ENCODE data around the gene SNX4. TPM values are rescaled to one million over a fixed set of nuclear protein-coding genes. Genes with fewer than 3 reads are reported as not detected.
"Not testable (repeated sequence)": the region's sequence is repeated elsewhere in the genome, so short reads cannot be mapped to it uniquely, and the experiment has no call there.

The SNX4 gene
- total RNA-seq, 2 donors from 2014 or later: 21.3 to 30.0 TPM

DNA sequence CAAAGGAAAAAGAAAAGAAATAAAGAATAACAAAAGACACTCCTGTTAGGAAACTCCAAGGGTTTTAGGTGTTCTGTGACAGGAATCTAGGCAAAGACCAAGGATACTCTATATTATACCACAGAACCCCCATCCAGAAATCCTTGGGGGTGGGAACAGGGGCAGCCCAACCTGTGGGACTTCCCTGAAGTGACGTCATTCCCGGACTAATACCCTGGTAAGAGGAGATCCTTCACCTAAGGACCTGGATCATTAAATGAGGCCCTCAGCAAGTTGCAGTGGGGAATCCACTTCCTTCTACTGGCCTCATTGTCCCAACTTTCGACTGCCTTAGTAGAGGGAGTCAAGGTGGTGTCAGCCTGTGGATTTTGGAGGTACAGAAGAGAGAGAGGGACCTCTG lies 103.8 kb downstream of the SNX4 start:
- Histone ChIP-seq H3K4me1 (no peaks in the 10 kb centered on the region), H3K4me3 (no peak overlapping the region), H3K9me3 (no peaks in the 10 kb centered on the region), H3K27ac (no peak overlapping the region), H3K36me3 (no peaks in the 10 kb centered on the region), H3K27me3 (no peaks in the 10 kb centered on the region)
- TF ChIP-seq, protein P1, sequence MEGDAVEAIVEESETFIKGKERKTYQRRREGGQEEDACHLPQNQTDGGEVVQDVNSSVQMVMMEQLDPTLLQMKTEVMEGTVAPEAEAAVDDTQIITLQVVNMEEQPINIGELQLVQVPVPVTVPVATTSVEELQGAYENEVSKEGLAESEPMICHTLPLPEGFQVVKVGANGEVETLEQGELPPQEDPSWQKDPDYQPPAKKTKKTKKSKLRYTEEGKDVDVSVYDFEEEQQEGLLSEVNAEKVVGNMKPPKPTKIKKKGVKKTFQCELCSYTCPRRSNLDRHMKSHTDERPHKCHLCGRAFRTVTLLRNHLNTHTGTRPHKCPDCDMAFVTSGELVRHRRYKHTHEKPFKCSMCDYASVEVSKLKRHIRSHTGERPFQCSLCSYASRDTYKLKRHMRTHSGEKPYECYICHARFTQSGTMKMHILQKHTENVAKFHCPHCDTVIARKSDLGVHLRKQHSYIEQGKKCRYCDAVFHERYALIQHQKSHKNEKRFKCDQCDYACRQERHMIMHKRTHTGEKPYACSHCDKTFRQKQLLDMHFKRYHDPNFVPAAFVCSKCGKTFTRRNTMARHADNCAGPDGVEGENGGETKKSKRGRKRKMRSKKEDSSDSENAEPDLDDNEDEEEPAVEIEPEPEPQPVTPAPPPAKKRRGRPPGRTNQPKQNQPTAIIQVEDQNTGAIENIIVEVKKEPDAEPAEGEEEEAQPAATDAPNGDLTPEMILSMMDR (IDR thresholded peaks at IDR 0.05): no peak
- no peak for DNase-seq (ENCODE audit: low spot score)

DNA sequence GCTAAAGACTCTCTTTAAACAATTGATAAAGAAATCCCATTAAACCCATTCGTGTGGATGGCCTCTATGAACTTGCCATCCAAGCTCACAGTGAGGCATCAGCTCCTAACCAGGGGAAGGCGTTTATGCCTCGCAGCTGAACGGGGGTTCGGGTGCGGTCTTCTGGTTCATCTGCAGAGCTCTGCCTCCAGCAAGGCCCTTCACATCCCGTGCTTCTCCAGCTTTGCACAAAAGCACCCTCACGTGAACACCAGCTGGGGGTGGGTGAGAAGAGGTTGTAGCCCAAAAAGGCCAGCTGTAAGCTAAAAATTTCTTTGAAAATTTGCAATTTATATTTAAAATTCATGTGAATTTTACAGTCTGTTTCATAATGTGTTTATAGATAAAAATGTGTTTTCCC lies 105.3 kb downstream of the SNX4 start:
- no peak overlapping the region for H3K4me3 ChIP-seq
- H3K9me3 ChIP-seq: no peaks in the 10 kb centered on the region
- H3K36me3 ChIP-seq: no peaks in the 10 kb centered on the region
- no peak for DNase-seq (ENCODE audit: low spot score)
- no peak overlapping the region for H3K27ac ChIP-seq
- H3K27me3 ChIP-seq: no peaks in the 10 kb centered on the region
- H3K4me1 ChIP-seq: no peaks in the 10 kb centered on the region
- TF ChIP-seq, protein P1 (IDR thresholded peaks at IDR 0.05): no peak

DNA sequence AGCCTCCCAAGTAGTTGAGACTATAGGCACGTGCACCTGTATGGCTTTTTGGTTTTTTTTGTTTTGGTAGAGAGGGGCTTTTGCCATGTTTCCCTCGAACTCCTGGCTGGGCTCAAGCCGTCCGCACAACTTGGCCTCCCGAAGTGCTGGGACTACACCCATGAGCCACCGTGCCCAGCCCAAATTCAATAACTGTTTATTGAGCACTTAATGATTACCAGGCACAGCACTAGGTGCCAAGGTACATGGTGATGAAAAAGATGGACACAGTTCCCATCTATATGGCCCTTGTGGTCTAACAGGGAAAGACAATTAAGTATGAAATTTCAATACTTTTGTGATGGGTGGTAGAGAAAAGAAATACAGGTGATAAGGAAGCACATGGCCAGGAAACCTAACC lies 109.1 kb downstream of the SNX4 start:
- Histone ChIP-seq H3K4me3 (no peak overlapping the region), H3K27me3 (no peaks in the 10 kb centered on the region), H3K4me1 (no peaks in the 10 kb centered on the region), H3K27ac (no peak overlapping the region), H3K9me3 (no peaks in the 10 kb centered on the region), H3K36me3 (no peaks in the 10 kb centered on the region)
- DNase-seq (ENCODE audit: low spot score): no peak
- TF ChIP-seq, protein P1 (IDR thresholded peaks at IDR 0.05): no peak

DNA sequence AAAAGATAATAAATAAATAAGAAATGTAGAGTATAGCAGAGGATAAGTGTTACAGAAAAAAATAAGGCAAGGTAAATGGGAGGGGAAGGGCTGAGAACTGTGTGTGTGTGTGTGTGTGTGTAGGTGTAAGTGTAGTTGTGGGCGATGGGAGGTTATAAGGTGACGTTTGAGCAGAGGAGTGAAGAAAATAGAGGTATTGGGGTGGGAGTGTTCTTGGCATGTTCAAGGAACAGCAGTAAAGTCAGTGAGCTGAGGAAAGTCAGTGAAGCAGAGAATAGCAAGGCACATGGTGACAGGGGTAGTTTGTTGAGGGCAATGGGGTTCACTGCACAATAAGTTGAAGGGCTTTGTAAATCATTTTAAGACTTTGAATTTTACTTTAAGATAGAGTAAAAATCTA lies 113.9 kb downstream of the SNX4 start:
- no peaks in the 10 kb centered on the region for H3K9me3 ChIP-seq
- DNase-seq (ENCODE audit: low spot score): no peak
- H3K36me3 ChIP-seq: no peaks in the 10 kb centered on the region
- no peak overlapping the region for H3K27ac ChIP-seq
- H3K27me3 ChIP-seq: no peaks in the 10 kb centered on the region
- TF ChIP-seq, protein P1 (IDR thresholded peaks at IDR 0.05): no peak
- no peaks in the 10 kb centered on the region for H3K4me1 ChIP-seq
- H3K4me3 ChIP-seq: no peak overlapping the region

DNA sequence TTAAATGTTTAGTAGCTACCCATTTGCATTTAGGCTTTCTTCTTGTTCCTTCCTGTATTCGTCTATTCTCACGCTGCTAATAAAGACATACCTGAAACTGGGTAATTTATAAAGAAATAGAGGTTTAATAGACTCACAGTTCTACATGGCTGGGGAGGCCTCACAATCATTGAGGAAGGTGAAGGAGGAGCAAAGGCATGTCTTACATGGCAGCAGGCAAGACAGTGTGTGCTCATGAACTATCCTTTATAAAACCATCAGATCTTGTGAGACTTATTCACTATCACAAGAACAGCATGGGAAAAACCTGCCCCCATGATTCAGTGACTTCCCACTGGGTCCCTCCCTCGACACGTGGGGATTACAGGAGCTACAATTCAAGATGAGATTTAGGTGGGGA lies 114.5 kb downstream of the SNX4 start:
- not testable (repeated sequence) for H3K36me3 ChIP-seq; H3K4me1 ChIP-seq; H3K27ac ChIP-seq; DNase-seq (ENCODE audit: low spot score); H3K27me3 ChIP-seq; H3K9me3 ChIP-seq; H3K4me3 ChIP-seq

DNA sequence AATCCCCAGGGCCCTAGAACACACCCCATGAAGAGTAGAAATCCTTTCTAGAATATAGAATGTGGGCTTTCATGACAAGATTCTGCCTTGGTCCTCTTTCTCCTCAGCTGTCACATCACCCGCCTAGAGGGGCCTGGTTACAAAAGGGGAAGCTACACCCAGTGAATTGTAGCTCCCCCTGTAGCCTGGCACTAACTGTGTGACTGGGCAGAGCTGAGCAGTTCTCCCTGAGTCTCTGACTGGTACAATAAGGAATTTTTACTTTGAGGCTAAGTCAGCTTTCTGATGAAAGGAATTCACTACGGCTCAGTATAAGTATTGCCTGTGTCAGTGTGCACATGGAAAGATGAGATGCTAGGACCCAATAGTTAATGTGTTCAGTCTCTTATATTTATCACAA lies 116.2 kb downstream of the SNX4 start:
- TF ChIP-seq, protein P1 (IDR thresholded peaks at IDR 0.05): no peak
- DNase-seq (ENCODE audit: low spot score): no peak
- H3K36me3 ChIP-seq: no peaks in the 10 kb centered on the region
- H3K27me3 ChIP-seq: no peaks in the 10 kb centered on the region
- H3K4me3 ChIP-seq: no peak overlapping the region
- H3K27ac ChIP-seq: no peak overlapping the region
- no peaks in the 10 kb centered on the region for H3K9me3 ChIP-seq
- no peaks in the 10 kb centered on the region for H3K4me1 ChIP-seq

Measured in right atrium auricular region (tissue), 2 donors.